PC-9 (cell line): ENCODE data around the gene ZNFX1. TPM values are rescaled to one million over a fixed set of nuclear protein-coding genes. Genes with fewer than 3 reads are reported as not detected.

Source experiments
- BruUV-seq: library from RNA; stranded (reverse); fragments of 400-500 nt; replicated peaks from 2 replicates; lab custom pipeline; 2021; lab: Mats Ljungman, UMichigan
- CTCF ChIA-PET: fragments of 300-600 bp; sonication (Branson Sonifier 250); formaldehyde crosslinking; loops from one replicate; lab custom pipeline; 2022; ENCODE audit warnings: antibody characterized with exemption; lab: Charles Lee
- POLR2A ChIA-PET: fragments of 300-600 bp; sonication (Branson Sonifier 250); formaldehyde crosslinking; loops from one replicate; lab custom pipeline; 2022; ENCODE audit warnings: antibody characterized with exemption; ENCODE audit not compliant: unreplicated experiment; lab: Charles Lee
- DNase-seq, 2 experiments: peaks; one replicate each; pipeline versions ENCODE4 v3.0.0 to v3.0.0-alpha.2; 2015 to 2022; ENCODE audit warnings: mixed read lengths in 1 of 2
- H2AFZ ChIP-seq: fragments of 200-600 bp; sonication (generic); 2 replicates; pipeline ENCODE4 v1.8.1; 2017; ENCODE audit warnings: antibody characterized with exemption
- H3F3A ChIP-seq: fragments of 200-600 bp; sonication (generic); 2 replicates; pipeline ENCODE4 v1.8.1; 2017; ENCODE audit warnings: antibody characterized with exemption, mild to moderate bottlenecking, low read depth; ENCODE audit not compliant: insufficient read depth
- H3K27ac ChIP-seq: fragments of 200-600 bp; sonication (generic); 2 replicates; pipeline ENCODE4 v1.6.1; 2016; ENCODE audit warnings: mixed run types
- H3K27me3 ChIP-seq: fragments of 200-600 bp; sonication (generic); 2 replicates; pipeline ENCODE4 v1.6.1; 2016; ENCODE audit warnings: low read depth, mixed run types; ENCODE audit not compliant: insufficient read depth
- H3K36me3 ChIP-seq: fragments of 200-600 bp; sonication (generic); 2 replicates; pipeline ENCODE4 v1.6.1; 2016; ENCODE audit warnings: low read depth, mixed run types
- H3K4me1 ChIP-seq: fragments of 200-600 bp; sonication (generic); replicated peaks from 2 replicates; pipeline ENCODE4 v1.6.1; 2016; ENCODE audit warnings: mixed run types; ENCODE audit not compliant: insufficient read depth
- H3K4me2 ChIP-seq: fragments of 200-600 bp; sonication (generic); 2 replicates; pipeline ENCODE4 v1.6.1; 2017; ENCODE audit warnings: mixed run types
- H3K4me3 ChIP-seq: fragments of 200-600 bp; sonication (generic); 2 replicates; pipeline ENCODE4 v1.6.1; 2016; ENCODE audit warnings: mixed run types
- H3K79me2 ChIP-seq: fragments of 200-600 bp; sonication (generic); 2 replicates; pipeline ENCODE4 v1.6.1; 2017; ENCODE audit warnings: low read depth, mixed run types
- H3K9me2 ChIP-seq: fragments of 200-600 bp; sonication (generic); 2 replicates; pipeline ENCODE4 v1.8.1; 2017; ENCODE audit warnings: mild to moderate bottlenecking; ENCODE audit not compliant: insufficient read depth
- H3K9me3 ChIP-seq: fragments of 200-600 bp; sonication (generic); 2 replicates; pipeline ENCODE4 v1.8.1; 2016; ENCODE audit warnings: low read depth; ENCODE audit not compliant: insufficient read depth
- H4K20me1 ChIP-seq: fragments of 200-600 bp; sonication (generic); 2 replicates; pipeline ENCODE4 v1.8.1; 2017; ENCODE audit not compliant: insufficient read depth
- EZH2 ChIP-seq: fragments of 200-600 bp; sonication (generic); IDR thresholded peaks from 2 replicates; pipeline ENCODE4 v1.8.0; 2017; ENCODE audit warnings: antibody characterized with exemption, low read depth
- intact Hi-C: fragments of 100-400 bp; cut with micrococcal nuclease; formaldehyde crosslinking; loops from one replicate; pipeline ENCODE4 v1.10.0; 2022; ENCODE audit not compliant: unreplicated experiment
- total RNA-seq: library from RNA; stranded (reverse); gene quantifications from 2 replicates; pipeline ENCODE4 v1.2.3, GENCODE V29; 2021
- TF ChIP-seq, protein P1 (sequence below): fragments of 200-600 bp; sonication (generic); conservative IDR thresholded peaks from 2 replicates; pipeline ENCODE4 v1.6.1; 2017; ENCODE audit warnings: mixed run types, antibody characterized with exemption, mild to moderate bottlenecking, moderate library complexity

ZNFX1 gene
- total RNA-seq, 1 experiment from 2014 or later: 29.7 TPM

DNA sequence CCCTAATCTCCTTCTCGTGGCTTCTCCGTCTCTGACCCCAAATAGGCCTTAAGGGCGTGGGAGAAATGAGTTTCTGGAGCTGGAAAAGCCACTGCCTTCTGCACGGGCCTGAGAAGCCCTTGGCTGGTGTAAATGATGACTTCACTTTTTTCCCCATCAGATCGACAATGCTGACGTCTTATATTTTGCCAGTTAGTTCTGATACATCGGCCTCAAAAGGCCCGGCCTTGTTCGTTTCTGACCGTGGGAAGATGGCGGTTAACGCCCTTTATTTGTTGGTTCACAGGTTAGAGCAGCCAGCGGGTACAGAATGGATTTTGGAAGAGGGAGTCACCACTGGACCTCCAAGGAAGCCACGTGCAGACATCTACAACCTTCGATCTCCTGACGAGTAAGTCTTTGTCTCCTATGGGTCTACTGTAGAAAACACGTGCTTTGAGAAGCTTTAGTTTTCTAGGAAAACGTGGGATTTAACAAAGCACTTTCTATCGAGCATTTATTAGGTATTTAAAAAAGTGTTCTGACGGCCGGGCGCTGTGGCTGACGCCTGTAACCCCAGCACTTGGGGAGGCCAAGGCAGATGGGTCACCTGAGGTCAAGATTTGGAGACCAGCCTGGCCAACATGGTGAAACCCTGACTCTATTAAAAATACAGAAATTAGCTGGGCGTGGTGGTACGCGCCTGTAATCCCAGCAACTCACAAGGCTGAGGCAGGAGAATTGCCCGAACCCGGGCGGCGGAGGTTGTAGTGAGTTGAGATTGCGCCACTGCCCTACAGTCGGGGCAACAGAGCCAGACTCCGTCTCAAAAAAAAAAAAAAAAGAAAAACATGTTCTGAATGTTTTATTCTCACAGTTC is 1.2 kb upstream of the ZNFX1 start:
- TF ChIP-seq EZH2: no peak
- TF ChIP-seq, protein P1, sequence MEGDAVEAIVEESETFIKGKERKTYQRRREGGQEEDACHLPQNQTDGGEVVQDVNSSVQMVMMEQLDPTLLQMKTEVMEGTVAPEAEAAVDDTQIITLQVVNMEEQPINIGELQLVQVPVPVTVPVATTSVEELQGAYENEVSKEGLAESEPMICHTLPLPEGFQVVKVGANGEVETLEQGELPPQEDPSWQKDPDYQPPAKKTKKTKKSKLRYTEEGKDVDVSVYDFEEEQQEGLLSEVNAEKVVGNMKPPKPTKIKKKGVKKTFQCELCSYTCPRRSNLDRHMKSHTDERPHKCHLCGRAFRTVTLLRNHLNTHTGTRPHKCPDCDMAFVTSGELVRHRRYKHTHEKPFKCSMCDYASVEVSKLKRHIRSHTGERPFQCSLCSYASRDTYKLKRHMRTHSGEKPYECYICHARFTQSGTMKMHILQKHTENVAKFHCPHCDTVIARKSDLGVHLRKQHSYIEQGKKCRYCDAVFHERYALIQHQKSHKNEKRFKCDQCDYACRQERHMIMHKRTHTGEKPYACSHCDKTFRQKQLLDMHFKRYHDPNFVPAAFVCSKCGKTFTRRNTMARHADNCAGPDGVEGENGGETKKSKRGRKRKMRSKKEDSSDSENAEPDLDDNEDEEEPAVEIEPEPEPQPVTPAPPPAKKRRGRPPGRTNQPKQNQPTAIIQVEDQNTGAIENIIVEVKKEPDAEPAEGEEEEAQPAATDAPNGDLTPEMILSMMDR: no peak
- Histone ChIP-seq H3K27me3 (peaks cover 20% of the 10 kb centered on the region), H4K20me1 (peaks cover 59% of the 10 kb centered on the region), H3K79me2 (peaks cover 91% of the 10 kb centered on the region), H2AFZ (no peak overlapping the region), H3K4me1 (peaks cover 60% of the 10 kb centered on the region), H3K36me3 (peaks cover 63% of the 10 kb centered on the region), H3K9me3 (peaks cover 43% of the 10 kb centered on the region), H3K4me3 (peak overlapping the region; percentile 98), H3K9me2 (no peaks in the 10 kb centered on the region), H3K27ac (peak overlapping the region; percentile 91), H3F3A (peaks cover 69% of the 10 kb centered on the region), H3K4me2 (peak overlapping the region; percentile 92)
- POLR2A ChIA-PET: interaction anchor here (0.5 kb wide), 1 partner anchor 19 kb away, joined by 4 read pairs; no protein-coding TSS in a partner anchor
- BruUV-seq: TSS peak; percentile 38
- peak; percentile 20 to 46 for DNase-seq
- CTCF ChIA-PET: no interaction called here
- intact Hi-C loops: loop anchor here (1.0 kb wide), 2 partner anchors 44 to 91 kb away; partner anchors contain the start of gene STAU1

DNA sequence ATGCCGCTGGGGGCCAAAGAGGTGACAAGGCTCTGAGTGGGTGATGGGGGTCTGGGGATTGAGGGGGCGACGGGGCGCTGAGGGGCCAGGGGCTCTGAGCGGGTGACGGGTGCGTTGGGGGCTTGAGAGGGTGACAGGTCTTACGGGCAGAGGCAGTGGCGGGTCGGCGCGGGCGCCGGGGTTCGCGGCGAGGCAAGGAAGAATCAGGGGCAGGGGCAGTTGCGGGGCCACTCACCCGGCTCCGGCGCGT is 146 bp downstream of the ZNFX1 start:
- intact Hi-C loops: loop anchor here (1.0 kb wide), 2 partner anchors 46 to 89 kb away; partner anchors contain the start of gene STAU1
- DNase-seq: no peak
- no TSS peak for BruUV-seq
- peaks cover 63% of the 10 kb centered on the region for H3K36me3 ChIP-seq
- CTCF ChIA-PET: no interaction called here
- peaks cover 52% of the 10 kb centered on the region for H4K20me1 ChIP-seq
- peaks cover 19% of the 10 kb centered on the region for H3K27me3 ChIP-seq
- peaks cover 91% of the 10 kb centered on the region for H3K79me2 ChIP-seq
- H3F3A ChIP-seq: peaks cover 56% of the 10 kb centered on the region
- H3K27ac ChIP-seq: peak overlapping the region; percentile 91
- peak overlapping the region; percentile 42 for H2AFZ ChIP-seq
- H3K4me2 ChIP-seq: peak overlapping the region; percentile 88
- no peak for TF ChIP-seq EZH2
- TF ChIP-seq, protein P1: no peak
- H3K9me2 ChIP-seq: no peaks in the 10 kb centered on the region
- H3K4me1 ChIP-seq: peaks cover 47% of the 10 kb centered on the region
- peaks cover 30% of the 10 kb centered on the region for H3K9me3 ChIP-seq
- peak overlapping the region; percentile 98 for H3K4me3 ChIP-seq
- POLR2A ChIA-PET: interaction anchor here (0.6 kb wide), 1 partner anchor 67 kb away, joined by 7 read pairs; no protein-coding TSS in a partner anchor

DNA sequence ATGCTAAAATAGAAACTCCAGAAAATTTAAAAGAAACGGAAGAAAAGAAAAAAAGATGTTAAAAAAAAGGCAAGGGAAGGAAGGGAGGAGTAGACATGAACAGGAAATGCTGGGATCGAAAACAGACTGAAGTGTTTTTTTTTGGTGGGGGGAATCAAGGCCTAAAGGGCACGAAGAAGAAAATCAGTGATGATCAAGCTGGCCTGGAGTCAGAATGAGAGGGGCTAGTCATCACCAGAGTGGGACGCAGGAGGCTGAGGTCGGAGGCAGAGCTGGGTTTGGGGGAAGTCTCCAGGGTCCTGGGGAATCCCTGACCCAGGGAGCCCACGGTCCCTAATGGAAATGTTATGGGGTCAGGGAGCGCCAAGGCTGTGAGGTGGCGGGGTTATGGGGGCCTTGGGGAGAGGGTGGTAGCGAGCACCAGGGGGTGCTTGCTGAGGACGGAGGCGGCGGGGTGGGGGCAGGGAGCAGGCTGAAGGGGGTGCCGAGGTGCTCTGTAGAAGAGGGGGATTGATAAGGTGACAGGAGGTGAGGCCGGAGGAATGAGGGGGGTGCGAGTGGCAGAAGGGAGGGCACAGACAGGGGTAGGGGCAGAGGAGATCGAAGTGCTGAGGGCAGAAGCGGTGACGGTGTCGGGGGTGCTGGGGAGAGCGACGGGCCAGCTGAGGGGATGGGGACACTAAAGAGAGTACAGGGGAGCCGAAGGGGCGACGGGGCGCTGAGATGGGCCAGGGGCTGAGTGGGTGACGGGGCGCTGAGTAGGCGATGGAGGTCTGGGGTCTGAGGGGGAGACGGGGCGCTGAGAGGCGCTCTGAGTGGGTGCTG is 684 bp downstream of the ZNFX1 start:
- ChIA-PET CTCF (interaction anchor here (0.8 kb wide), 1 partner anchor 43 kb away, joined by 4 read pairs; no protein-coding TSS in a partner anchor), POLR2A (interaction anchor here (0.6 kb wide), 2 partner anchors 68 to 241 kb away, joined by 3 to 7 read pairs; no protein-coding TSS in a partner anchor)
- DNase-seq: no peak
- peaks cover 52% of the 10 kb centered on the region for H4K20me1 ChIP-seq
- peaks cover 91% of the 10 kb centered on the region for H3K79me2 ChIP-seq
- intact Hi-C loops: loop anchor here (1.0 kb wide), 1 partner anchor 30 kb away; no protein-coding TSS in a partner anchor
- H3K9me2 ChIP-seq: no peaks in the 10 kb centered on the region
- H3K36me3 ChIP-seq: peaks cover 62% of the 10 kb centered on the region
- peak overlapping the region; percentile 42 for H2AFZ ChIP-seq
- BruUV-seq: no TSS peak
- peaks cover 24% of the 10 kb centered on the region for H3K9me3 ChIP-seq
- peaks cover 54% of the 10 kb centered on the region for H3F3A ChIP-seq
- peak overlapping the region; percentile 91 for H3K27ac ChIP-seq
- H3K27me3 ChIP-seq: peaks cover 16% of the 10 kb centered on the region
- TF ChIP-seq, protein P1: no peak
- TF ChIP-seq EZH2: no peak
- H3K4me2 ChIP-seq: peak overlapping the region; percentile 88
- H3K4me1 ChIP-seq: peaks cover 41% of the 10 kb centered on the region
- H3K4me3 ChIP-seq: peak overlapping the region; percentile 98
